Activated CD4-positive, alpha-beta T cell treated with anti-CD3 and anti-CD28 coated beads for 24 hours (primary cell): ENCODE data around the gene ADARB2.

Experiments used
- DNase-seq, 2 donors: peaks; one replicate each; pipeline ENCODE4 v3.0.0-alpha.2; 2020; ENCODE audit warnings: low read depth in 2 of 2

The ADARB2 gene

DNA sequence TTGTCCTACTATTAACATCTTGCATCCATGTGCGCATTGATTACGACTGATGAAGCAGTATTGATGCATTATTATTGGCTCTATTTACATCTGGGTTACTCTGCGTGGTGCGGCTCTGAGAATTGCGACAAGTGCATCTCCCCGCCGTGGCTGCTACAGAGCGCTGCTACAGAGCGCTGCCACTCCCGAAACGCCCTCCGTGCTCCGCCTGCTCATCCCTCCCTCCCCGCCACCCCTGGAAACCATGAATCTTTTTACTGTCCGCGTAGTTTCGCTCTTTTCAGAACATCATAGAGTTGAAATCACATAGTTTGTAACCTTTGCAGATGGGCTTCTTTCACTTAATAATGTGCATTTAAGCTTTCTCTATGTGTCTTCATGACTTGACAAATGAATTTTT, 74.1 kb downstream of the ADARB2 start:
- no peak for DNase-seq

- no peak for DNase-seq
These were observed 74.8 kb downstream of the ADARB2 start for GRCh38 chr10:1662438-1663025.

DNA sequence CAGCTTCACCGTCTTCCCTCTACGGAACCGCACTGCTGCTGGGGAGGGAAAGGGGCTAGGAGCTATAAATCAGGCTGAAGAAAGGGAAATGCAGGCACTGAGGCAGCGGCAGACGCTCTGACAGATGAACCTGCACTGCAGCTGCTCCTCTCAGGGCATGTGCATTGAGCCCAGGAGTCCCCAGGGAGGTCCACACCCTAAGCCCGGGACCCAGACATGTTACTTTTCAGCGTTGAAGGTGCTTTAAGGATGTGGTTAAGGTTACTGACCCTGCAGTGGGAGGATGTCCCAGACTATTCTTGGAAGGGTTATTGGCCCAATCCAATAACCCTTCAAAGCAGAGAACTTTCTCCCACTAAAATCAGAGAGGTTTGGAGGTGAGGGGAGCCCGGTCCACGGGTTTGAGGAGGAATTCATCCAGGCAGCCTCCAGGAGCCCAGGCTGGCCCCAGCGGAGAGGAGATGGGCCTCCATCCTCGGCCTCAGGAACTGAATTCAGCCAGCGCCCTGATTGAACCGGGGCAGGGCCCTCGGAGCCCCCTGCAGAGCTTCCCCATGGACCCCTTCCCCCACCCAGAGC, 75.4 kb downstream of the ADARB2 start:
- DNase-seq = no peak

DNA sequence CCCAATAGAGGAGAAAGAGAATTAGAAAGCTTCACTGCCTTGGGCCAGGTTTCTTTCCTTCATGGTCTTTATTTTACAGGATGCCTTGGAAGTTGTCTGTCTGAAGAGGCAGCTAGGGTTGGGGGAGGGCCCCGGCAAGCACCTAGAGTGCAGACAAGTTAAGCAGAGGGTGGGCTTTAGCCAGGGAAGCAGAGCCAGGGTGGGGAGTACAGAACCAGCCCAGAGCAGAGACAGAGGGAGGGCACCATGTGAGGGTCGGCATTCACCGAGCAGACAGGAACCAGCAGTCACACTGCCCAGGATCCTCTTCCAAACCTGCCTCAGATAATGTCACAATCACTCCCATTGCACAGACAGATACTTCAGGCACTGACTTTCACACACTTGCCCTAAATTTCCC, 75.9 kb downstream of the ADARB2 start:
- no peak for DNase-seq

- no peak for DNase-seq
These were observed 76.5 kb downstream of the ADARB2 start for GRCh38 chr10:1660815-1661214.

DNA sequence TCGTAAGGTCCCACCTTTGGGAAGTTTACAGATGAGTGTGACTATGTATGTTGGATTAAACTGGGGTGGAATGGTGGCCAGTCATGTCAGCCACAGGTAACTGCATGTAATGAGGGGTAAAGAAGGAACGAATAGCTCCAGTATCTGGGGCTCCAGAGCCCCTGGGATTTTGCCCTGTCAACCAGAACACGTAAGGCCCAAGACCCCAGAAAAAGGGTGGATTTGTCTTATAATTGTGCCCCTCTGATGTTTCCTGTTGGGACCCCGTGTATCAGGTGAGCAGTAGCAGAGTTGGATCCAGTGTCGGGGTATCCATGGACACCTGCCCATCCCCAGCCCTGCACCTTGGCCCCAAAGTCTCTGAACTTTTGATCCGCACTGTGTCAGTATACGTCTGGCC, 76.9 kb downstream of the ADARB2 start:
- no peak for DNase-seq

GRCh38 chr10:1659221-1659791, 78.0 kb downstream of the ADARB2 start:
- no peak for DNase-seq

- DNase-seq = no peak
These were observed 78.7 kb downstream of the ADARB2 start for GRCh38 chr10:1658658-1659057.

DNA sequence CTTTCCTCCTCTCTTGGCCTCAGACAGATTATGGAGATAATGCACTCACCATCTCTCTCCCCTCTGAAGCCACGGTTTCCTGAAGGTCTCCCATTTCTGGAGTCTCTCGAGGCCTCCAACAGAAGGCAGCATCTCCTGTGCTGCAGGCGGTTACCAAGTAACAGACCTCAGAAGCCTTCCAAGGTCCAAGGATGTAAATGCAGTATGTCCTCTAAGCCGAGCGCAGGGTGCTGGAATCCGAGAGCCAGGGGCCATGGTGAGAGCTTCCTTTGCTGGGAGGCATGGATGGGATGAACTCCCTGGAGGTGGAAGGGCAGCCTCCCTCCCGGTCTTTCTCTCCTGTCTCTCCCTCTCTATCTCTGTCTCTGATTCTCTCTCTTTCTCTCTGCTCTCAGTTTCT, 79.8 kb downstream of the ADARB2 start:
- no peak for DNase-seq

DNA sequence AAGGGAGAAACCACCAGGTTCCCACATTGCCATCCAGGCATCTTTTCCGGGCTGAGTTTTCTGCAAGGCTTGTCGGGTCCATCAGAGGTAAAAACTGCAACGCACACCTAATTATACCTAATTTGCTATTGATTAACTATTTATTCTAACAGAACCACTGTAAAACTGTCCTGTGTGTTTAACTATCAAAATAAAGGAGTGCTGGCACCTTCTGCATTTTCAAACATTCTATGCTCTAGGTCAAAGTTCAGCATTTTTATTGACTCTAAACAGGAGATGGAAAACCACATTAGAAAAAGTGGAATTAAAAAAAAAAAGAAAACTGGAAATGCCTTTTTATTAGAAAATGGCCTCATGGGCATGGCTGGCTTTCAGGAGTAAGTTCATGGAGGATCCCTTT, 82.0 kb downstream of the ADARB2 start:
- DNase-seq = no peak

DNA sequence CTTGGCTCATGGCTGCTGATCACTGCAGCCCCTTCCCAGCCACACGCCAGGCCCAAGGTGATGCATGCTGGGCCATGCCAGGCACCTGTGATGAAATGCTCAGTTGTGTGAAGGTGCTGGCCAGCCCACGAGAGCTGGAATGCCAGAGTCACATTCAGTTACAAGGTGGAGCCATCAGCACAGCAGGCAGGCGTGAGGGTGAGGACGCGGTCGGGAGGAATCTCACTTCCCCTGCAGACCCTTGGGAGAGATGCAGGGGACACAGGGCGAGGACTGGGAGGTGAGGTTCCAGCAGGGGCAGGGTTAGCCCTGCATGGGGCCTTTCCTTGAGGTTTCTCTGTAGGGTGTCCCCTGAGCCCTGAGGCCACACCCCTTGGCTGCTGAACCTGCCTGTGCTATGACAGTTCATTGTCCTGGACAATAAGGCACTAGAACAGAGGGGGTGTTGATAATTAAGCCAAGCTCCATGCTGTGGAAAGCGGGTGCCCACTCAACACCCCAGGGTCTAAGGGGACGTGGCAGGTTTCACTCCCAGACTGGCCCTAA, 82.4 kb downstream of the ADARB2 start:
- DNase-seq = no peak

GRCh38 chr10:1654247-1654646, 83.1 kb downstream of the ADARB2 start:
- no peak for DNase-seq

GRCh38 chr10:1653321-1653720, 84.0 kb downstream of the ADARB2 start:
- DNase-seq = no peak

- no peak for DNase-seq
These were observed 85.2 kb downstream of the ADARB2 start for GRCh38 chr10:1652151-1652550.

- DNase-seq = no peak
These were observed 85.9 kb downstream of the ADARB2 start for GRCh38 chr10:1651270-1651966.

DNA sequence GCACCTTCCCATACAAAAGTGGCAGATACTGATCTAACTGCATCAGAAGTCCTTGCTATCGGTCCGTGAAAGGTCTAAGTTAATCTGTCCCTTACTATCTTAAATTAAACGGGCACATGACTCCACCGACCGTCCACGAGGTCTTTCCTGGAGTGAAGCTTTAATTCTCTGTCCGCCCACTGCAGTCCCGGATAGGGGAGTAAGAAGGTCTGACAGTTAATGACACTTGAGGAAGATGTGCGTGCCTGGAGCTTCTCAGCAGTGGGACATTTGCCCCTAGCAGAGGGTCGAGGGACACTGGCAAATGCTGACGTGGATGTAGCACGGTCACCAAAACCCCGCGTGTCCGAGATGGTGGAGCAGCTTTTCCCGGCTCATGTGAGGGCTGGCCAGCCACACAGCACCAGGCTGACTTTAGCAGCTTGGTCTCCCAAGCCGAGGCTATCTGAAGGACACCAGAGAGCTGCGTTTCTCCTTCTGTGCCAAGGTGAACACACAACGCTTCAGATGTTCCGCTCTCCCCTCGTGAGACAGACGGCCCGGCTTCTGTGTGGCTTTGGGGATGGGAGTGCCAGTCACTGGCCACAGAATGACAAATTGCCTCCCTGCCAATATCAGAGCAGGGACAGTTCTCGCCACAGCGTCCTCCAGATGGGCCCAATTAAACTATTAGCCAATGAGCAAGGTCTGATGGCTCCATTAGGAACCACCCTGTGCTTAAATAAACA, 86.6 kb downstream of the ADARB2 start:
- DNase-seq = no peak

- DNase-seq = no peak
These were observed 88.7 kb downstream of the ADARB2 start for GRCh38 chr10:1648648-1649047.

DNA sequence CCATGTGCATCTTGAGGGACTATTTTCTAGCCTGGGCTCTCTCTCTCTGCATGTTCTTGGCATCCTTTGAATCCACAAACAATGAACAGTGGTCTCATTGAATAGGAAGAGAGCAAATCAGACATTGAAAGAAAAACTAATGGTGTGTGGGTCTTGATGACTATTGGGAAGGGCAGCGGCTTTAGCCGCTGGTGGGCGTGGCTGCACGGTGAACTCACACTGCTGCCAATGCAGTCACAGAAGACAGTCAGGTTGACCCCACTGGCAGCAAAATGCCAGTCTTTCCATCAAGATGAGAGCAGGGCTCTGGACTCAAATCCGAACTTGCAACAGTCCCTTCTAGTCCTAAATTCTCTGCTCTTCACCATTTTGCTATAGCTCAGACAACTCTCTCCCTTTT, 91.0 kb downstream of the ADARB2 start:
- no peak for DNase-seq

GRCh38 chr10:1645896-1646295, 91.4 kb downstream of the ADARB2 start:
- no peak for DNase-seq

DNA sequence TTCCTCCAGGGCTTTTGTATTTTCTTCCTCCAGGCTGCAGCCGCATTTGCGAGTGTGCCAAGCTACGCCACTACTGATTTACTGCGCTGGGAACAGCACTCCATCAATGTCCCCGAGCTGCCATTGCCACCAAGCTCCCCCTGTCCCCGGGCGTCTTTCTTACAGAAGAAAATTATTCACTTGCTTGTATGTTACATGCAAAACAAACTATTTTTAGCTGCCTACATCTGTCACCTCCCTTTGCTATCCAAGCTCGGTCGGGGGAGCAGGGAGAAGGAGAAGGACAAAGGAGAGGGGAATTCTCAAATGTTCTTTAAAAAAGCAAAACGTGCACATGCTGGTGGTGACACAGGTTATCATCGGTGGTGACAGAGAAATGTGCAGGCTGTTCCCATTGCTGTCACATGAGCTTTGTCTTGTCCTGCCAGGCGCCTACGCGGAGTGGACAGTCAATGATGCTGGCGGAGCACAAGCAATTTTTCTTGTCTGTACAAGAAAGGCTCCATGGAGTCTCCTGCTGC, 93.1 kb downstream of the ADARB2 start:
- no peak for DNase-seq

- DNase-seq = no peak
These were observed 93.5 kb downstream of the ADARB2 start for GRCh38 chr10:1643908-1644179.
